ENCODE measurements around the gene OPA3. TPM values are rescaled to one million over a fixed set of nuclear protein-coding genes. Genes with fewer than 3 reads are reported as not detected.

Gene OPA3
- total and polyA plus RNA-seq, 10 of the 15 experiments (the other 5 are each of a cell fraction or from before 2014, with no cell fraction given) = 2.2 to 24.3 (median 13.3) TPM

- TF ChIP-seq IRF3 (IDR thresholded peaks at IDR 0.05) (no peak), ZBTB40 (IDR thresholded peaks at IDR 0.05; ENCODE audit: borderline replicate concordance) (no peak; the same call in 1 of the 2 replicates), CREM (IDR thresholded peaks at IDR 0.05; ENCODE audit: low read depth) (no peak), ZNF687 (IDR thresholded peaks at IDR 0.05) (0 out of 2 replicates have a peak, but pooled peaks have one; percentile 12), ELK1 (IDR thresholded peaks at IDR 0.05; ENCODE audit: low read depth, low read length) (no peak), RFX5 (IDR thresholded peaks at IDR 0.05; ENCODE audit: low read depth, low read length) (no peak), MEF2B (IDR thresholded peaks at IDR 0.05; ENCODE audit: partially characterized antibody, poor library complexity, severe bottlenecking) (no peak), STAT1 (conservative IDR thresholded peaks at IDR 0.05) (no peak), EZH2 (IDR thresholded peaks at IDR 0.05; ENCODE audit: borderline replicate concordance, control insufficient read depth, low read depth, low read length) (no peak), TARDBP (IDR thresholded peaks at IDR 0.05; ENCODE audit: borderline replicate concordance) (no peak), HSF1 (IDR thresholded peaks at IDR 0.05; ENCODE audit: low read depth, low read length) (no peak), POLR2A (IDR thresholded peaks at IDR 0.05; ENCODE audit: low read depth, low read length) (no peak), GATAD2B (conservative IDR thresholded peaks at IDR 0.05; ENCODE audit: low read depth) (peak; percentile 28; the same call in 1 of the 2 replicates), ZBTB33 (IDR thresholded peaks at IDR 0.05) (no peak), SIX5 (IDR thresholded peaks at IDR 0.05; ENCODE audit: low read depth, low read length, severe bottlenecking) (no peak), CHD2 (IDR thresholded peaks at IDR 0.05; ENCODE audit: borderline replicate concordance, low read depth, low read length) (no peak)
These were observed 69.4 kb downstream of the OPA3 start (continued) for GRCh38 chr19:45515081-45515624.

Data from GM12878 (cell line).